Testis (tissue), 2 donors: Measurements from ENCODE around the gene CSNK1E.

Experiments
- POLR2A ChIP-seq: fragments of 450-650 bp; IDR thresholded peaks from one replicate; pipeline ENCODE4 v1.6.1; 2017; ENCODE audit warnings: antibody characterized with exemption, mild to moderate bottlenecking, moderate library complexity
- TF ChIP-seq, protein P1 (sequence below), 3 experiments: fragments of 450-650 bp in 2 of 3; fragments of 200-600 bp in 1 of 3; sonication (generic) in 1 of 3; IDR thresholded peaks; one replicate each; pipeline ENCODE4 v1.5.1; 2016 to 2019; ENCODE audit warnings: antibody characterized with exemption in 3 of 3, mild to moderate bottlenecking in 2 of 3, moderate library complexity in 1 of 3

DNA sequence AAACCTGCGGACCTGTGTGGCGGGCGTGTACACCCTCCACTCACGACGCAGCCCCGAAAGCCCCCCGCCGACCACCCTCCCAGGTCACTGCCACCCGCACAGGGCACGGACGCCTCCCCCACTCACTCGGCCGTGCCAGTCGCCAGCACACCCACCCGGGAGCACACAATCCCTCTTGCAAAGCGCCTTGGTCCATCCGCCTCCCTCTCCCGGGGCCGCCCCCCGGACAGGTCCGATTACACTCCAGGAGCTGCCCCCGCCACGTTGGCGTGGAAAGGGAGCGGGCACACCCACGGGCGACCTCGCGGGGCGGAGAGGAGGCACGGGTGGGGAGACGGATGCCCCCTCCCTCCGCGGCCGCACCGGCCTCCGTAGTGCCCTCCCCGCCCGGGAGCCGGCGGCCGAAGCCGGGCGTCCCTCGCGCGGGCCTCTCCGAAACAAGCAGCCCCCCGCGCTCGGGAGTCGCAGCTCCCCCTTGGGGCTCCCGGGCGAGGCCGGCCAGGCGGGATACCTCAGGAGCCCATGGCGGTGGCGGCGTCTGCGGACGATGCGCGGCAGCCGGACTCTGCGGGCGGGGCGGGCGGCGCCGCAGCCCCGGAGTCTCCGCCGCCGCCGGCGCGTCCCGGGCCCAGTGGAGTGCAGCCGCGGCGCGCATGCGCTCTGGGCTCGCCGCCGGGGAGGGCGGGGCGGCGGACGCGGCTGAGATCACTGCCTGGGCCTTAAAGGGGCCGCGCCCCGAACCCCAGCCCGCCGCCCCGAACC lies 44.7 kb downstream of the CSNK1E start, which contains the start of gene TMEM184B:
- TF ChIP-seq POLR2A, result peak; percentile 58
- TF ChIP-seq, protein P1, sequence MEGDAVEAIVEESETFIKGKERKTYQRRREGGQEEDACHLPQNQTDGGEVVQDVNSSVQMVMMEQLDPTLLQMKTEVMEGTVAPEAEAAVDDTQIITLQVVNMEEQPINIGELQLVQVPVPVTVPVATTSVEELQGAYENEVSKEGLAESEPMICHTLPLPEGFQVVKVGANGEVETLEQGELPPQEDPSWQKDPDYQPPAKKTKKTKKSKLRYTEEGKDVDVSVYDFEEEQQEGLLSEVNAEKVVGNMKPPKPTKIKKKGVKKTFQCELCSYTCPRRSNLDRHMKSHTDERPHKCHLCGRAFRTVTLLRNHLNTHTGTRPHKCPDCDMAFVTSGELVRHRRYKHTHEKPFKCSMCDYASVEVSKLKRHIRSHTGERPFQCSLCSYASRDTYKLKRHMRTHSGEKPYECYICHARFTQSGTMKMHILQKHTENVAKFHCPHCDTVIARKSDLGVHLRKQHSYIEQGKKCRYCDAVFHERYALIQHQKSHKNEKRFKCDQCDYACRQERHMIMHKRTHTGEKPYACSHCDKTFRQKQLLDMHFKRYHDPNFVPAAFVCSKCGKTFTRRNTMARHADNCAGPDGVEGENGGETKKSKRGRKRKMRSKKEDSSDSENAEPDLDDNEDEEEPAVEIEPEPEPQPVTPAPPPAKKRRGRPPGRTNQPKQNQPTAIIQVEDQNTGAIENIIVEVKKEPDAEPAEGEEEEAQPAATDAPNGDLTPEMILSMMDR (IDR thresholded peaks at IDR 0.05), result no peak
